Vagina (tissue), 2 donors: Measurements from ENCODE around the gene ALLC. TPM values are rescaled to one million over a fixed set of nuclear protein-coding genes. Genes with fewer than 3 reads are reported as not detected.

Experiments used
- DNase-seq, 2 donors: peaks; one replicate each; pipeline ENCODE4 v3.0.0-alpha.2; 2017; ENCODE audit errors: extremely low spot score in 2 of 2
- H3K27ac ChIP-seq: fragments of 200-600 bp; sonication (generic); one replicate; pipeline ENCODE4 v1.5.1; 2019
- H3K27me3 ChIP-seq: fragments of 200-600 bp; sonication (generic); one replicate; pipeline ENCODE4 v1.5.1; 2019
- H3K36me3 ChIP-seq, 2 donors: fragments of 200-600 bp; sonication (generic); one replicate each; pipeline ENCODE4 v1.5.1; 2017 to 2019
- H3K4me1 ChIP-seq: fragments of 200-600 bp; sonication (generic); one replicate; pipeline ENCODE4 v1.5.1; 2019
- H3K4me3 ChIP-seq, 2 donors: fragments of 200-600 bp; sonication (generic); 1 replicate in 1 of 2; 2 replicates in 1 of 2; pipeline ENCODE4 v1.5.1; 2016 to 2019
- H3K9me3 ChIP-seq: fragments of 200-600 bp; sonication (generic); one replicate; pipeline ENCODE4 v1.5.1; 2019
- POLR2A ChIP-seq, 2 donors: fragments of 450-650 bp; IDR thresholded peaks; one replicate each; pipeline ENCODE4 v1.6.1; 2017; ENCODE audit warnings: antibody characterized with exemption in 2 of 2, mild to moderate bottlenecking in 2 of 2, moderate library complexity in 2 of 2
- POLR2AphosphoS5 ChIP-seq, 2 donors: sonication (generic); formaldehyde crosslinking; IDR thresholded peaks; one replicate each; pipeline ENCODE4 v1.9.0; 2017; ENCODE audit warnings: antibody characterized with exemption in 2 of 2, mild to moderate bottlenecking in 2 of 2, low read depth in 1 of 2; ENCODE audit not compliant: insufficient read depth in 1 of 2
- intact Hi-C: fragments of 100-400 bp; cut with DNase I; formaldehyde crosslinking; loops from one replicate; pipeline ENCODE4 v1.15.1; 2023
- total RNA-seq: library from RNA; depleted of rRNA; stranded (reverse); fragments of >200 nt; gene quantifications from one replicate; pipeline ENCODE4 v1.2.3, GENCODE V29; 2016
- TF ChIP-seq, protein P1 (sequence below), 3 experiments: fragments of 450-650 bp in 2 of 3; fragments of 200-600 bp in 1 of 3; sonication (generic) in 1 of 3; IDR thresholded peaks; one replicate each; pipeline ENCODE4 v1.5.1; 2017 to 2019; ENCODE audit warnings: antibody characterized with exemption in 3 of 3, mild to moderate bottlenecking in 2 of 3, moderate library complexity in 2 of 3

Gene ALLC
- total RNA-seq, 1 donor from 2014 or later = not detected

GRCh38 chr2:3683748-3684454 is 25.9 kb downstream of the ALLC start:
- intact Hi-C loops = no loop called here
- H3K36me3 ChIP-seq = no peaks in the 10 kb centered on the region
- no peaks in the 10 kb centered on the region for H3K4me1 ChIP-seq
- no peak for DNase-seq
- TF ChIP-seq, protein P1, sequence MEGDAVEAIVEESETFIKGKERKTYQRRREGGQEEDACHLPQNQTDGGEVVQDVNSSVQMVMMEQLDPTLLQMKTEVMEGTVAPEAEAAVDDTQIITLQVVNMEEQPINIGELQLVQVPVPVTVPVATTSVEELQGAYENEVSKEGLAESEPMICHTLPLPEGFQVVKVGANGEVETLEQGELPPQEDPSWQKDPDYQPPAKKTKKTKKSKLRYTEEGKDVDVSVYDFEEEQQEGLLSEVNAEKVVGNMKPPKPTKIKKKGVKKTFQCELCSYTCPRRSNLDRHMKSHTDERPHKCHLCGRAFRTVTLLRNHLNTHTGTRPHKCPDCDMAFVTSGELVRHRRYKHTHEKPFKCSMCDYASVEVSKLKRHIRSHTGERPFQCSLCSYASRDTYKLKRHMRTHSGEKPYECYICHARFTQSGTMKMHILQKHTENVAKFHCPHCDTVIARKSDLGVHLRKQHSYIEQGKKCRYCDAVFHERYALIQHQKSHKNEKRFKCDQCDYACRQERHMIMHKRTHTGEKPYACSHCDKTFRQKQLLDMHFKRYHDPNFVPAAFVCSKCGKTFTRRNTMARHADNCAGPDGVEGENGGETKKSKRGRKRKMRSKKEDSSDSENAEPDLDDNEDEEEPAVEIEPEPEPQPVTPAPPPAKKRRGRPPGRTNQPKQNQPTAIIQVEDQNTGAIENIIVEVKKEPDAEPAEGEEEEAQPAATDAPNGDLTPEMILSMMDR (IDR thresholded peaks at IDR 0.05) = no peak
- TF ChIP-seq POLR2A (IDR thresholded peaks at IDR 0.05) (no peak), POLR2AphosphoS5 (IDR thresholded peaks at IDR 0.05; ENCODE audit: insufficient read depth in 1 of 2, low read depth in 1 of 2) (no peak)
- H3K27ac ChIP-seq = no peak overlapping the region
- H3K4me3 ChIP-seq = no peak overlapping the region
- no peaks in the 10 kb centered on the region for H3K9me3 ChIP-seq
- H3K27me3 ChIP-seq = no peaks in the 10 kb centered on the region

DNA sequence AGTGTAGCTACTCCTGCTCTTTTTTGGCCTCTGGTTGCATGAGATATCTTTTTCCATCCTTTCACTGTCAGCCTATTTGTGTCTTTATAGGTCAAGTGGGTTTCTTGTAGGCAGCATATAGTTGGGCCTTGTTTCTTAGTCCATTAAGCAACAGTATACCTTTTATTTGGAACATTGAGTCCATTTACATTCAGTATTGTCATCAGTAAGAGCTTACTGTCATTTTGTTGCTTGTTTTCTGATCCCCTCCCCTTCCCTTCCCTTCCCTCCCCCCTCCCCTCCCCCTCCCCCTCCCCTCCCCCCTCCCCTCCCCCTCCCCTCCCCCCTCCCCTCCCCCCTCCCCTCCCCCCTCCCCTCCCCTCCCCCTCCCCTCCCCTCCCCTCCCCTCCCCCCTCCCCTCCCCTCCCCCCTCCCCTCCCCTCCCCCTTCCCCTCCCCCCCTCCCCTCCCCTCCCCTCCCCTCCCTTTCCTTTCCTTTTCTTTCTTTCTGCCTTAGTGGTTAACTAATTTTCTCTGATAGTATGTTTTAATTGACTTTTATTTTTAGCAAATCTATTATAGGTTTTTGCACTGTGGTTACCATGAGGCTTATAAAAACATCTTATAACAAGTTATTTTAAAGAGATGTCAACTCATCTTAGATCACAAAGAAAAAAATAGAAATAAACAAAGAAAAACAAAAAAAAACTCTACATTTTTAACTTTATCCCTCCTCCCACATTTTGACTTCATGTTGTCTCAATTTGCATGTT is 32.2 kb downstream of the ALLC start:
- H3K9me3 ChIP-seq = no peaks in the 10 kb centered on the region
- no peaks in the 10 kb centered on the region for H3K4me1 ChIP-seq
- no peak for DNase-seq
- intact Hi-C loops = no loop called here
- H3K27me3 ChIP-seq = no peaks in the 10 kb centered on the region
- H3K36me3 ChIP-seq = no peaks in the 10 kb centered on the region
- no peak overlapping the region for H3K27ac ChIP-seq
- no peak for TF ChIP-seq POLR2AphosphoS5 (IDR thresholded peaks at IDR 0.05; ENCODE audit: insufficient read depth in 1 of 2, low read depth in 1 of 2)
- no peak for TF ChIP-seq POLR2A (IDR thresholded peaks at IDR 0.05)
- TF ChIP-seq, protein P1 (IDR thresholded peaks at IDR 0.05) = no peak
- no peak overlapping the region for H3K4me3 ChIP-seq

- Histone ChIP-seq H3K27ac (no peak overlapping the region), H3K9me3 (no peaks in the 10 kb centered on the region), H3K27me3 (no peaks in the 10 kb centered on the region), H3K4me3 (no peak overlapping the region), H3K36me3 (no peaks in the 10 kb centered on the region), H3K4me1 (no peaks in the 10 kb centered on the region)
- intact Hi-C loops = no loop called here
- TF ChIP-seq POLR2AphosphoS5 (IDR thresholded peaks at IDR 0.05; ENCODE audit: insufficient read depth in 1 of 2, low read depth in 1 of 2) (no peak), POLR2A (IDR thresholded peaks at IDR 0.05) (no peak)
- TF ChIP-seq, protein P1 (IDR thresholded peaks at IDR 0.05) = no peak
- DNase-seq = no peak
These were observed 34.4 kb downstream of the ALLC start for GRCh38 chr2:3692375-3692774.

- TF ChIP-seq, protein P1 (IDR thresholded peaks at IDR 0.05) = no peak
- intact Hi-C loops = no loop called here
These were observed 38.5 kb downstream of the ALLC start for GRCh38 chr2:3696545-3696944.

DNA sequence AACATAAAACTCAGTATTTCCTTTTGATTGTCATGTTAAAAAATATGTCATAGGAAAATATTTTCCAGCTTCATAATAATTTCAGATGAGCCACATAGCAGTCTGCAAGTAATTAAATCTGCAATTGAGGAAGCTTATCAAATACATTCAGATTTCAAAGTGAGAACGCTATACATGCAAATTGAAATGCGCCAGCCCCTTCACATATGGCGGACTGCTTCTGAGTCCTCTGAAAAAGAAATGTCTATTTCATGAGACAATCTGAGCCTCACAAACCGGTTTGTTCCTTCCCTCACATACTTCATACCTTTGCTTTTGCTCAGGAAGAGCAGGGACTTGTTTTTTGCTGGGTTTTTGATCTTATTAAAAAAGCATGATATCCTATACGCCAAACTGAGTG is 43.1 kb downstream of the ALLC start:
- DNase-seq = no peak
- Histone ChIP-seq H3K4me3 (no peak overlapping the region), H3K27me3 (peaks cover 11% of the 10 kb centered on the region), H3K9me3 (no peaks in the 10 kb centered on the region), H3K4me1 (peaks cover 5% of the 10 kb centered on the region), H3K36me3 (no peaks in the 10 kb centered on the region), H3K27ac (no peak overlapping the region)
- TF ChIP-seq POLR2A (IDR thresholded peaks at IDR 0.05) (no peak), POLR2AphosphoS5 (IDR thresholded peaks at IDR 0.05; ENCODE audit: insufficient read depth in 1 of 2, low read depth in 1 of 2) (no peak)
- TF ChIP-seq, protein P1 (IDR thresholded peaks at IDR 0.05) = no peak
- intact Hi-C loops = no loop called here

More at GRCh38 chr2:3696545-3696944, 38.5 kb downstream of the ALLC start:
- no peaks in the 10 kb centered on the region for H3K36me3 ChIP-seq
- H3K4me1 ChIP-seq = no peaks in the 10 kb centered on the region
- H3K9me3 ChIP-seq = no peaks in the 10 kb centered on the region
- no peak overlapping the region for H3K27ac ChIP-seq
- no peak for DNase-seq
- no peak overlapping the region for H3K4me3 ChIP-seq
- no peaks in the 10 kb centered on the region for H3K27me3 ChIP-seq
